ENCODE results near the gene RERG.

RERG gene

DNA sequence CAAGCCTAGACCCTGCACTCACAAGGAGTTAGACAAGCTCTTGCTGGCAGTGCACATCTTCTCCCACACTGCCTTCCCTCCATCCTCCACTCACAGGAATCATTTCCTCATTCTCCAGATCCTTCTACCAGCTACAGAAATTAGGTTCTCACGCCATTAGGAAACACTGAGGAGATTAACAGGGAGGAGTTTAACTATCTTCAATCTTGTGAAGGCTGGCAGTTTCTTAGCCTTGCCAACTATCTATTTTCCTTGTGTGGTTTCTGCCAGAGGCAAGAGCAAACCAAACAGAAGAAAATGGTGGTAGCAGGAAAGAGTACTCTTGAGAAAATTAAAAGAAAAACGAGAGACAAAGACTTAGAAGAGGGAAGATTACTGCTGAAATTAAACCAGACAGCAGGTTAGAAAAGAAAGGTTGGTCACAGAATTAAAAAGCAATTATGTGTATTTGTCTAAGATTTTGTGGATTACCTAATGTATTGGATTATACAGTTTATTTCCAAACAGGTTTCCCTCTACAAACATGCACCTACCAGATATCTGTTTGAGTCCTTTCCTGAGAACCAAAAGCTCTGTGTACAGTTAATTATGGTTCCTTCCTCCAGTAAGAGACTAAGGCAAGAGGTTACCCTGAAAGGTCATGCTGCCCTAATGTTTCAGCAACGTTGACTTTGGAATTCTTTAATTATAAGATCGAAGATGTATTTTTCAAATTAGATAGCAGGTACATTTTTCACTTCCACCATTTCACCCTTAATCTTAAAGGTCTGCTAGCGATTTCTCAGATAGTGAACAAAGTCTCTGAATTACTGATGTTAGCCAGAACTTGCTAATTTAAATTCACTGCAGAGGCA, 5.0 kb downstream of the RERG start:
- DNase-seq: no peak

DNA sequence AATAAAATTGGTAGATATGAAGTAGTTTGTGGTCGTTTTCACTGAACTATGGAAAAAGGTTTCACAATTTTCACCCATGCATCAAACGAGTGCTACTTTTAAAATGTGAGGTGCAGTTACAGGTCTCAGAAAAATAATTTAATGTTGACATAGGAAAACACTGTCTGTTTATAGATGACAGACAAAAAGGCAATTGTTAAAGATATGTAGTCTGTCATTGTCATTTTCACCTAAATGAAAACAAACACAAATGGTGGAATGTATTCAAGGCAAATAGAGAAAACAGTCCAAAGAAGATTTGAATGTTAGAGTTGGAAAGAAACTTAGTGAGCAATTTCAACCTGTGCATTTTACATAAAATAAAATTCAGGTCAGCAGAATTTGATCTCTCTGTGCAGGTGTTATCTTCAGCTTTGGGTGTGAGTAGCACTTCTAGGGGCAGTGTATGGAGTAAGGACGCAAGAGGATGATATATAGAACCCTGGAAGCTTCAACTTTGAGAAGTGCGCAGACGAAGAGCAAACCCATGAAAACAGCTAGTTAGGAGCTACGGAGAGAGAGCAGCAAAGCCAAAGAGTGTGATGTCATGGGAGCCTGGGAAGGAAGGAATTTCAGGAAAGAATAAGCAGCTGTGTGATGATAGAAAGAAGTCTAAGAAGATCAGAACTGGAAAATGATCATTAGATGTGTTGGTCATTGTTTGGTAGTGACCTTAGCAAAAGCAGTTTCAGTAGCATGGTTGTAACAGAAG, 6.2 kb downstream of the RERG start:
- no peak for DNase-seq

DNA sequence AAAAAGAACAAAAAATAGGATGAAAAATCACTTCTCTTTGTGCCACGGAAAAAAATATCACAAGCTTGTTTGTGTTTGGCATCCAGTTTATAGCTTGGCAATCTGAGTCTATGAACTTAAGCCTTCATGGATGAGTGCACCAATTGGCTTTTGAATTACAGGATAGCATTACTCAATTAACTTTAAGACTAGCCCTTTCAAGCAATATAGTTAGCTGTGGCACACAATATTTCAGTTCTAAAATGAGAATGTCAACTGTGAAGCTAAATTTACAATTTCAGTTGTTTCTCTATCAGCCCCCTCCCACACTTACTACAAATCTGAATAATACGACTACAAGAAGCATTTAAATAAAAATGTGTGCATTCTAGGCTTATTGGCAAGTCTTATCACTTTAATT, 8.3 kb downstream of the RERG start:
- DNase-seq: peak; percentile 13

DNA sequence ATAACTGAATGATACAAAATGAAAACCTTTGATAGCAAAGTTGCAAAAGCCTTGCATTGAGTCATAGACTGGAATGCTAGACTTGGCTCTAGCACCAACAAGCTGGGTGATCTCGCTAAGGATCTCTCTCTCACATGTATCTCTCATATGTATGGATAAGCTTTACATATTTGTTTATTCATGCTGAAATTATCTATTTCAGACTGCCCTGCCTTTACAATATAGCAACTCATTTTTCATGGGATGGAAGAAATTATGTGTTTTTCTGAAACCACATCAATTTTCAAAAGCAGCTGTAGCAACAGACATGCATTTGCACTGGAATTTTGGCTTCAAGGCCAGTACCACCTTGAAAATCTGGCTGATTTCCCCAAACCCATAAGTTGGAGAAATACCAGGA, 11.4 kb downstream of the RERG start:
- no peak for DNase-seq

DNA sequence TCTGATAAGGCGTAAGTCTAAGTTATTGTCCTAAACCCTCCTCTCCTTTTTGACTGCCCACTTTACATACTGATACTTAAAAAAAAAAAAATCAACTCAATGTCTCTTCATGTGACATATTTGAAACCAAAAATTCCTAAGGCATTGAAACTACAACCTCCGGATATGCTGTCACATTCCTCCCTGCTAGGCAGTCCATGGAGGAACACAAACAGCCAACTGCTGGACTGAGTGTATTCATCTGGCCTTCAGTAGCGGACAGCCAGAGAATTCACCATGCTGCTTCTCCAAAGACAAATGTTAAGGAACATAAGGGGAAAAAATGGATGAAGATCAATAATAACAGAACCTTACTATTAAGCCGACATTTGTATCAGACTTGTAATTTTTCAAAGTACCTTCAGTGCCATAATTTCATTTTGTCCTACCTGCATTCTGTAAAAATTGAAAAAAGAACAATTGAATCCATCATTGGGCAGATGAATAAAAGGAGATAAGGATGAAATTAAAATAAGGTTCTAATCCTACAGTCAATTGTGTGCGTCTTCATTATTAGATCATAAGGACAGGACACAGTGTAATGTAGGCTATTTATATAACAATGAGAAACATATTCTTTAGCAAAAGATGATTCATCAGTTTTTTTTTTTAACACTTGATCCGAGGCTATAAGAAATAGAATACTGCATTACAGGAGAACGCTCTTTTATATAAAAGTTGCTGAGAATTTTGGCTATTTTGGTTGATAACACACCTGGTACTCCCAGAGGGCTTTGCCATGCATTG, 12.2 kb downstream of the RERG start:
- no peak for DNase-seq

DNA sequence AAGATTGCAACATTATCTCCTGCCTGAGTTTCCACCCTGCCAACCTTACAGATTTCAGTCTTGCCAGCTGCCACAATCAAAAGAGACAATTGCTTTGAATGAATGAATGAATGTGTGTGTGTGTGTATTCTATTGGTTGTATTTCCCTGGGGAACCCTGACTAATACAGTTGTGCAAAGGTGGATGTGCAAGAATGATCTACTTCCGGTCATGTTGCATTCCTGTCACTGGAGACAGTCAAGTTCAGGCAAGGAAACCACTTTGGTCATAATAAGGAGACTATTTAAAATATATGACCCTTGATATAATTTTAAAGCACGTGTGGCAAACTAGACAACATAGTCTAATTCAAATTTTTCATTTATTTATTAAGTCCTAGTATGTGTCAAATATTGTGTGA, 13.1 kb downstream of the RERG start:
- no peak for DNase-seq

DNA sequence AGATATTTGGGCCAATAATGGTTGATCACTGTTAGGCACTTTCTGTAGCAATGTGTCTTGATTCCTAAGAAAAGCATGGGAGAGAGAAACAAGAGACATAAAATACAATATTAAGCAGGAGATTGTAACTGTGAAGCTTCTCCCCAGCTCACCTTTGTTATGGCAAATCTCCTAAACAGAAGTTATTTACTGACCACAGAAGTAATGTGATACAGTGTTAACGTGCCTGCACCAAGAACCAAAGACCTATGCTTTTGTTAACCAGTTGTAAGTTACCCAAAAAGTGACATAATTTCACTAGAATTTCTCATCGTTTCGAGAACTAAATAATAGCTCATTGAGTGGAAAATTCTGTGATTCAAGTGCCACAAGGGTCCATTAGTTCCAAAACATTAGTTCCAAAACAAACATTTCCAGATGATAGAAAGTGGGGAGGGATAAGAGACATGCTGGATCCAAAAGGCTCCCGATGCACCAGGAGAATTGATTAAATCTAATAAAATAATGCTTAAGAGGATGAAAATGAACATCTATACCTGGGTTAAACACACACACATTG, 14.3 kb downstream of the RERG start:
- no peak for DNase-seq

DNA sequence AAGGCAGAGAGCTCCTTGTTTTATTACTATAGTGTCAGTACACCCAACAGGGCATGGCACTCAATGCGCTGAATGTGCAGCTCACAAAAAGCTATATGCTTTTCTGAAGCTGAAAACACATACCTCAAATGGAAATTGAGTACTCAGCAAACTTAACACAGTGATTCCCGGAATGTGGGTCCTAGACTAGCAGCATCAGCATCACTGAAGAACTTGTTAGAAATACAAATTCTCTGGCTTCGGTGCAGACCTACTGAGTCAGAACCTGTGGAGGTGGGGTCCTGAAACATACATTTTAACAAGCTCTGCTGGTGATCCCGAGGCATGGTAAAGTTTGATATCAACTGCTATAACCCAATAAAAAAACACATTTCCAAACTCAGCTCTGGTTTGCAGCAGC, 14.9 kb downstream of the RERG start:
- no peak for DNase-seq

DNA sequence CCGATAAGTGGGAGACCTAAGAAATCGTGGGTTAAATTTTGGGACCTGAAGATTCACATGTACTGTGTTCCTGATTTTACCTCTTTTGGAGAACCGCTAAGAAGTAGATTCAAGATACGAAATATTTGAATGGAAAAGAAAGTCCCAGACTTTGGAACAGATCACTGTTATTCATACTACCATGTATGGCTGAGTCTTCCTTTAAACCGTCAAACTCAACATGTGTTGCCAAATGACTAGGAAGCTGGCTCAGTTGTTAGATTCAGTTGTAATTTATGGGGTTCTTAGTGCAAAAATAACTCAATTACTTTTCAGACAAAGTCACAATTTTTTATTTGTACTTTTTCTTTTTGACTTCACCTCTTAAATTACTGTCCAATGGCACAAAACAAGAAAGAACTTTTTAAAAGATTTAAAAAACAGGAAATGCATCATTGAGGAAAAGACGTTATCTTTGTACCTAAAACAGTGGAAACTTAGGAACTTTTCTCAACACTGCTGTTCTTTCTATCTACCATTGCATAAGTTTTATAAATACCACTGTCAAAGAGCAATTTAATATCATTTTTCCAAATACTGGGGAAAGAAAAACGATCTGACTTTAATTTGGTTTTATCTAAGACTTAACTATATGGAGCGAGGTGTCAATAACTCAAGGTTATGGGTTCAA, 15.7 kb downstream of the RERG start:
- no peak for DNase-seq

DNA sequence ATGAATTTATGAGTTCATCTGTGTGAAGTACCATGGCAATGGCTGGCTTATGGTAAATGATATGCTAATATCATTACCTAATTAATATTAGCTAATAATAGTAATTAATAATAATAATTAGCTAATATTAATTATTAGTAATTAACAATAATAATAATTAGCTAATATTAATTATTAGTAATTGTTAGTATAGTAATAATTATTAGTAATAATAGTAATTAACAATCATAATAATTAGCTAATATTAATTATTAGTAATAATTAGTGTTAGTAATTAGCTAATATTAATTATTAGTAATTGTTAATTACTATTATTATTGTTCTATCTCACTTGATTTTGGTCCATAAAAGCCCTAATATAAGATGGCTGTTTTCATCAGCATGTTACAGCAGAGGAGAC, 19.8 kb downstream of the RERG start:
- no peak for DNase-seq

DNA sequence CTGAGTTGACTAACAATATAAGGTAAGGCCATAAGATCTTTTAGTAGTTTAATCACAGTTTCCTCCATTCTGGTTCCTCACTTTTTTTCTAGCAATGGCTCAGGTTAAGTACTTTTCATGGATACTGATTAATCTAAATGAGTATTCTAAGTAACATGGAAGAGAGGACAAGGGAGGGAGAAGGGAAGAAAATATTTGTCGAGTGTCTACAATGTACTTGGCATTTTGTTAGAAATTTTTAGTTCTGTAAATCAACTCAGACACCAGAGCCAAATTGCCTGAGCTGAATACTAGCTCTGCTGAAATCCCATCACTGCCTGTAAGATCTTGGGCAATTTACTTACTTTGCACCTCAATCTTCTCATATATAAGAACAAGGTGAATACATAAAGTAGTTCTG, 20.2 kb downstream of the RERG start:
- DNase-seq: no peak

DNA sequence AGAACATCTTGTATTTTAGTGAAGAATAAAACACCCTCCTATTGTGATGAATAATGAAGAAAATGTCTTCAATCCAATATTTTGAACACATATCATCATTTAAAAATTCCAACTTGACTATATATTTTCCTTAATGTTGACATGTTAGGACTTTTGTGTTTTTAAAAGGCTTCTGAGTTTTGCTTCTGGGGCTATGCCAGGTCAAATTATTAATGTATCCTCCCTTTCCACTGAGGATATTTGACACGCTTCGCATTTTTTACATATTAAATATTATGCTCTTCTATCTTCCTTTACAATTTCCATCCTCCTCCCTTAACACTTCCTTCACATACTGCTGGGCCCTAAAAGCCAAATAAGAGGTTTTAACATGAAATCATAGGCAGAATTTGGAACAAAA, 20.6 kb downstream of the RERG start:
- DNase-seq: no peak

DNA sequence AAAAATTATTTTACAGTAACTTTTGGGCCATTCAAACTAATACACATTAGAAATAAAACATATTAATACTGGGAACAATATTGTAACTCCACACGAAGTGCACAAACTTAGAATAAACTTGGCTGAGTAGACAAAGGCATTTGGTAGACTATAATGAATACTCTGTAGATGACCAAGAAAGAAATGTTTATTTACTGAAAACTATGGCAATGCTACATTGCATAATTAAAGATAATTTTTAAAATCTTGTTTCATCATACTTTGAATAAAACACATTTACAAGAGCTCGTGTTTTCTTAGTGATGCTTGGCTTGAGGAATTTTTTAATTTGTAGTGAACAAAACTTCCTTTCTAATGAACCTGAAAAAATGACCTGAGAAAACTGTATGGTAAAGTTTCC, 21.3 kb downstream of the RERG start:
- no peak for DNase-seq

DNA sequence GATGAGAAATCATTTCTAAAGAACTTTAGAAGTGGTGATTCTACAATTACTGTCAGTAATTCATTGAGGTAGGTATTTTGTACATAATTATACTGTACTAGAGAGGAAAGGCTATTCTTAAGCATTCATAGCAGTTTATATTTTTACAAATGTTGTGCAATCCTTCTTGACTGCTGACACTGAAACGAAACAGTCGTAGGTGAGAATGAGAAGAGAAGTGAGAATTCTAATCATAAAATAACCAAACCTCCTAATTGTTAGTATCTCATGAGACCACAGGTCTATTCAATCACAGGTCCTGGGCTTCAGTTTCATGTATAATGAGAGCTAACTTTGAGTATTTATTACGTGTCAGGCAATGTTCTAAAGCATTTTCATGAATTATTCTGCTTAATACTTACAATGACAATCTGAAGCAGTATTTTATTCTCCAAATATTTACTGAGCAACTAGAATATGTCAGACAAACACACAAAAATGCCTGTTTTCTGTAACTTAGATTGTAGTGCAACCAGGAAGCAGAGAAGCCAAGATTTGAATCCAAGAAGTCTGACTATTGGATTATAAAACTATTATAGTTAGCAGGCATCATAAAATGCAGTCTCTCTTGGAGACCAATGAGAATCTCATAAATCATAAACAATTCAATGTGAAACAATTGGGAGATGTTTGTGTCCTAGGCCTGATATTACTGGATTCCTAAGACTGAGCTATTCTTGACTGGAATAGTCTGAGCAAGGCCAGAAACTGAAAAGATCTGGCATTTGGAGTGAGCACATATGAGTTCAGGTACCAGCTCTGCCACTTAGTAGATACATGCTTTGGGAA, 24.3 kb downstream of the RERG start:
- no peak for DNase-seq

DNA sequence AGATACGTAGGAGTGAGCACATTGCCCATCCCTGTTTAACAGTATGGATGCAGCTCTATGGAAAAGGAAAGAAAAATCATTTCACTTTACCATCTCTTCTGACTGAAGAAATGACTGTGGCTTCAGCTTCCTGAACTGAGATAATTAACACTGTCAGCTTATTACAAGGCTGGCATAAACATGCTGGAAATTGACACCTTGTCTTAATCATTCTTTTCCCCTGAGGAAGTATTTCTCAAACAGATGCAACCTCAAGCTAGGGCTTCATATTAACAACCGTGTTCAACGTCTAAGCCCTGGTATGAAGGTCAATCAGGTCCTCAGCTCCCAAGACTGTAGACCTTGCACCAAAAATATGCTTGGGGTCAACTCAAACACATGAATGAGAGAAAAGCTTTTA, 25.0 kb downstream of the RERG start:
- no peak for DNase-seq

DNA sequence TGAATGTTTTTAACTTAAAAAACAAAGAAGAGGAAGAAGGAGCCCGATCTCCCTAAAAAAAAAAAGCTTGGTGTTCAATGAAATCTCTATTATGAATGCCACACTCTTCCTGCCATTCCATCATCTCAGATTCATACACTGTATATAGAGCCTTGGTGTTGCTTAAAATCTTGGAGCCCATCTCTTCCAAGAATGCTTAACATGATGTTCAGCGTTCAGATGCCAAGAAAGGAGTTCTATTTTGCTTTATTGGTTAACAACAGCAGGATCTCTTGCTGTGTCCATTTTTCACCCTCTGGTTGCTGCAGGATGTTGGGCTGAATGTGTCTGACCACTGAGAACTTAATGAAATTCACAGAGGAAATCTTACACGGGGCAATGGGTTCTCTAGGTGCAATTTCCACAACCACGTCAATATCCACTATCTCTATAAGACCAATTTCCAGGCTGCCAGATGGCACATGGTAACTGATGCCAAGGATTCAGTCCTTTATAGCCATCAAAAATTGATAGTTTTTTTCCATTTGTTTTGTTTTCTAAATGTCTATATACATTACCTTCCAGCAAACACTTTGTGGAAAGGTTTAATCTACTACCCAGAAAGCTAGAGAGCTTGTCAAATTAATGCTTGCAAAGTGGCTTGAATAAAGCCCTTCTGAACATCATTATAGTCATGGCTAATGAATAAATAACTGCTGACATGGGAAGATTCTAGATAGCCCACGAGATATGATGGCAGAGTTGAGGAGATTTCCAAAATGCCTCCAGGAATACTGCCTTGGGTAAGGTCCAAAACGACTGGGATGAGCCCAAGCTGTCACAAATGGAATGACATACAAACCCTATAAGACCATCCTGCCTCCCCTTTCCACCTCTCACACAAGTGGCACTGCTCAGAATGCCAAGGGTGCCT, 26.5 kb downstream of the RERG start:
- DNase-seq: no peak

DNA sequence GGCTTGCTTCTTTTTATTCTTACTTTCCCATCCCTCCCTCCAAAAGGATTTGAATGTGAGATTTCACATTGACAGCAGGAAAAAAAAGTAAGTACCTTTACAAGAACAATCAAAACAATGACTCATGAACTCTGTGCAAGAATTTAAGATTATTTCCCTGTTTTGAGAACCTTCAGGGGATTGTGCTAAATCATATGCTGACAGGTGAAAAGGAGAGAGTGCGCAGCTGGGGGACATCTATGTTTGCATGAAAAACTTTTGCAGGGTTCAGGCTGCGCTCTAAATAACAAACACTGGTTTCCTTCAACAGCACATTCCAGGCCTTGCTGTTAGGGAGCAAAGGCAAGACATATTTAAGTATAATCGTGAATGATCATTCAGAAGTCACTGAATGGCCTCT, 27.3 kb downstream of the RERG start:
- no peak for DNase-seq

DNA sequence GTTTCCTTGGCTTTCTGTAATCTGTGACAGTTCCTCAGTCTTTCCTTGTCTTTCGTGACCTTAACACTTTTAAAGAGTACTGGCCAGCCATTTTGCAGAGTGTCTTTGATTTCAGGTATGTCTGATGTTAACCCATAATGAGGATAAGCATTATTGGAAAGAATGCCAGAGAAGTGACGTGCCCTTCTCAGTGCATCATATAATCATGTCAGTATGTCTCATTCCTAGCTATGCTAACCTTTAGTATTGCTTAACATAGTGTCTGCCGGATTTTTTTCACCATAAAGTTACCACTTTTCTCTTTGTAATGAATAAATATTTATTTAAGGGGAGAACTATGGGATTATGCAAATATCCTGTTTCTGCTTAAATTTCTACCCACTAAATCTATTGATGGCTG, 28.5 kb downstream of the RERG start:
- DNase-seq: no peak

DNA sequence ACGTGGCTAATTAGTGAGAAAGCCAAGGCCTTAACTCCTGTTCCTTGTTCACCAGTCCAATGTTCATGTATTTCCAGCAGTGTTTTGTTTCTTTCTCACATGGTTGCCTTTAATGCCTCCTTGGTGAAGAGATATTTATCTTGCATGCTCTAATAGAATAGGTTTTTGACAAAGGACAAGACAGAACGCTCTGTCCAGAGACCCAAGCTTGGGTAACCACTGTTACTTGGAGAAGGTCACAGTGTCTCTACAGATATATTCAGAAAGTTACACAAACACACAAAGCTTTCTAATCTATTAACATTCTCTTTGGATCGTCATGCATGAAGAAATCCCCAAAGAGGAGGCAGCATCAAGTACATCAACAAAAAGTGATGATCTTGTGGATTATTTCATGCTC, 33.1 kb downstream of the RERG start:
- no peak for DNase-seq

DNA sequence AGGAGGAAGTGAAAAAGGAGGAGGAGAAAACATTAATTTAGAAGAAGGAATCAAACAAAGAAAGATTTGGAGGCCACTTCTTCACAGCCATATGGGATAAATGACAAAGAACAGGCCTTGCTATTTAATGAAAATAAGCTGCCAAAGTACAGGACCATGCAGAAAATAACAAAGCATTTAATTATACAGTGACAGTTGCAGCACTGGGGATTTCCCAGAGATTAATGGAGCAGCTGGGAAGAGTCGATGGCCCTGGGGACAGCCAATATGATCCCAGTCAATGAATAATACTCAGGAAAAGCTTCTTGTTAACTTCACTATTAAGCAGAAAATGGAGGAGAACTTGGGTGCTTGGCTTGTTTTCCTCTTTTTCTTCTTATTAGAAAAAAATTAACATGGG, 34.6 kb downstream of the RERG start:
- no peak for DNase-seq

DNA sequence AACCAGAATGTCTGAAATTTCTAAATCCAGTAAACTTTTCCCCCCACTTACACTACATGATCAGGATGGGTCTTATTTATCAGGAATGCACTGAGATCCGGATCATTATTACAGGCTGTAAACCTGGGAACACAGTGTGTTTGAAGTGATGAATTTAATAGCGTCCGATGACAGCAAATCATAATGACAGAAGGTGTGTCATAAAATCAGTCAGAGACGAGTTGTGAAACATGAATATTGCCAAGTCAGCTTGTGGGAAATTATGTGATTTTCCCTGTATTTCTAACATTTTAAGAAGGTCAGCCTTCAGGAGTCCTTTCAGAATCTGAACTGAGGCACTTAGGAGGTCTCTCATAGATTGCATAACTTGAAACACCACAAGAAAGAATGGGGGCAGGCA, 36.7 kb downstream of the RERG start:
- DNase-seq: no peak
